ENCODE data around the gene ARNT2.

ARNT2 gene

GRCh38 chr15:80444680-80445251, 40.6 kb downstream of the ARNT2 start:
- DNase-seq, result no peak

- no peak for DNase-seq
These were observed 41.3 kb downstream of the ARNT2 start for GRCh38 chr15:80445300-80446041.

- no peak for DNase-seq
These were observed 42.9 kb downstream of the ARNT2 start for GRCh38 chr15:80447077-80447476.

- DNase-seq, result no peak
These were observed 45.6 kb downstream of the ARNT2 start for GRCh38 chr15:80449825-80450224.

- DNase-seq, result no peak
These were observed 46.7 kb downstream of the ARNT2 start for GRCh38 chr15:80450811-80451321.

- DNase-seq, result no peak
These were observed 48.0 kb downstream of the ARNT2 start for GRCh38 chr15:80452166-80452565.

GRCh38 chr15:80455051-80455648, 51.0 kb downstream of the ARNT2 start:
- DNase-seq, result no peak

GRCh38 chr15:80455668-80456442, 51.7 kb downstream of the ARNT2 start:
- DNase-seq, result peak; percentile 24

GRCh38 chr15:80456517-80457492, 52.6 kb downstream of the ARNT2 start:
- DNase-seq, result no peak

- DNase-seq, result no peak
These were observed 53.7 kb downstream of the ARNT2 start for GRCh38 chr15:80457896-80458295.

GRCh38 chr15:80458580-80458979, 54.4 kb downstream of the ARNT2 start:
- DNase-seq, result no peak

- DNase-seq, result no peak
These were observed 55.2 kb downstream of the ARNT2 start for GRCh38 chr15:80459380-80459779.

- DNase-seq, result no peak
These were observed 55.6 kb downstream of the ARNT2 start for GRCh38 chr15:80459818-80460217.

GRCh38 chr15:80461356-80462095, 57.3 kb downstream of the ARNT2 start:
- no peak for DNase-seq

GRCh38 chr15:80462111-80462510, 57.9 kb downstream of the ARNT2 start:
- no peak for DNase-seq

GRCh38 chr15:80462836-80463512, 58.8 kb downstream of the ARNT2 start:
- DNase-seq, result no peak

GRCh38 chr15:80464951-80465625, 60.9 kb downstream of the ARNT2 start:
- no peak for DNase-seq

- no peak for DNase-seq
These were observed 61.4 kb downstream of the ARNT2 start for GRCh38 chr15:80465626-80466005.

GRCh38 chr15:80466543-80466942, 62.4 kb downstream of the ARNT2 start:
- no peak for DNase-seq

GRCh38 chr15:80467311-80467714, 63.1 kb downstream of the ARNT2 start:
- no peak for DNase-seq

All from stimulated activated naive CD4-positive, alpha-beta T cell treated with Interleukin-2 at 50 U/mL for 16 hours (primary cell).